Activated T-cell treated with anti-CD3 and anti-CD28 coated beads, Interleukin-2, amount 50 U/mL, for 1 hour (primary cell): ENCODE data around the gene ANGEL1.

ENCODE experiments used
- DNase-seq: peaks from one replicate; pipeline ENCODE4 v3.0.0-alpha.2; 2020

Gene ANGEL1

GRCh38 chr14:76778546-76779215 lies 34.0 kb downstream of the ANGEL1 start:
- DNase-seq: no peak

GRCh38 chr14:76777721-76778120 lies 35.0 kb downstream of the ANGEL1 start:
- no peak for DNase-seq

- no peak for DNase-seq
Observed at GRCh38 chr14:76776428-76777251, 36.0 kb downstream of the ANGEL1 start.

- DNase-seq: no peak
Observed at GRCh38 chr14:76775695-76776427, 36.8 kb downstream of the ANGEL1 start.

- no peak for DNase-seq
Observed at GRCh38 chr14:76774821-76775694, 37.6 kb downstream of the ANGEL1 start.

- no peak for DNase-seq
Observed at GRCh38 chr14:76773956-76774820, 38.5 kb downstream of the ANGEL1 start.

- no peak for DNase-seq
Observed at GRCh38 chr14:76773188-76773885, 39.3 kb downstream of the ANGEL1 start.

GRCh38 chr14:76772300-76773187 lies 40.1 kb downstream of the ANGEL1 start:
- no peak for DNase-seq

- no peak for DNase-seq
Observed at GRCh38 chr14:76771437-76771980, 41.2 kb downstream of the ANGEL1 start.

GRCh38 chr14:76770521-76771436 lies 41.9 kb downstream of the ANGEL1 start:
- no peak for DNase-seq

- no peak for DNase-seq
Observed at GRCh38 chr14:76769636-76770292, 42.9 kb downstream of the ANGEL1 start.

- DNase-seq: no peak
Observed at GRCh38 chr14:76768671-76769500, 43.8 kb downstream of the ANGEL1 start.

- DNase-seq: peak; percentile 73
Observed at GRCh38 chr14:76767681-76768656, 44.7 kb downstream of the ANGEL1 start.

- no peak for DNase-seq
Observed at GRCh38 chr14:76765461-76765931, 47.2 kb downstream of the ANGEL1 start.
